ENCODE results near the gene G3BP2. TPM values are rescaled to one million over a fixed set of nuclear protein-coding genes. Genes with fewer than 3 reads are reported as not detected.

G3BP2 gene
- total RNA-seq, 1 experiment from 2014 or later, result 146 TPM

DNA sequence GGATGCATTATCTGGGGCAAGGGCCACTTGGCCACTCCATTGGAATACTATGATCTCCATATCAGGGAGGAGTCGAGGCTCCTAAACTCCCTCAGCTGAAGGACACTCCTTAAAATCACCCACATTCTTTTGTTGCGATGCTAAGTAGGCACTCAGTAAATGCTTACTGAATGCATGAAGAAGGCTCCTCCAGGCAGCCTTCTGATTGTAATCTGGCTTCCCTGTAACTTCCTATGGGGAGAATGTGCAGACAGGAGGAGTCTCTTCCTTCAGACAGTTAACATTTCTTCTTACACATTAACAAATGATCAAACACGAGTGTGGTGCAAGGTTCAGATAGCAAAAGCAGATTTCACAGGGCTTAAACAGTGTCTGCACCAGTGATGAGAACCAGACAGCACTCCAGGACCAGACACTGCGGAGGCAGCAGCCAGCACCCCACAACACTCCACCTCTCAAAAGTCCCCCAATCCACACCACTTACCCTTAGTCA, 29.8 kb upstream of the G3BP2 start:
- TF ChIP-seq TCF7L2 (IDR thresholded peaks at IDR 0.05; ENCODE audit: low read depth, low read length), result no peak
- TF ChIP-seq, protein P1, sequence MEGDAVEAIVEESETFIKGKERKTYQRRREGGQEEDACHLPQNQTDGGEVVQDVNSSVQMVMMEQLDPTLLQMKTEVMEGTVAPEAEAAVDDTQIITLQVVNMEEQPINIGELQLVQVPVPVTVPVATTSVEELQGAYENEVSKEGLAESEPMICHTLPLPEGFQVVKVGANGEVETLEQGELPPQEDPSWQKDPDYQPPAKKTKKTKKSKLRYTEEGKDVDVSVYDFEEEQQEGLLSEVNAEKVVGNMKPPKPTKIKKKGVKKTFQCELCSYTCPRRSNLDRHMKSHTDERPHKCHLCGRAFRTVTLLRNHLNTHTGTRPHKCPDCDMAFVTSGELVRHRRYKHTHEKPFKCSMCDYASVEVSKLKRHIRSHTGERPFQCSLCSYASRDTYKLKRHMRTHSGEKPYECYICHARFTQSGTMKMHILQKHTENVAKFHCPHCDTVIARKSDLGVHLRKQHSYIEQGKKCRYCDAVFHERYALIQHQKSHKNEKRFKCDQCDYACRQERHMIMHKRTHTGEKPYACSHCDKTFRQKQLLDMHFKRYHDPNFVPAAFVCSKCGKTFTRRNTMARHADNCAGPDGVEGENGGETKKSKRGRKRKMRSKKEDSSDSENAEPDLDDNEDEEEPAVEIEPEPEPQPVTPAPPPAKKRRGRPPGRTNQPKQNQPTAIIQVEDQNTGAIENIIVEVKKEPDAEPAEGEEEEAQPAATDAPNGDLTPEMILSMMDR (IDR thresholded peaks at IDR 0.05), result no peak
- no peak for TF ChIP-seq POLR2AphosphoS5 (IDR thresholded peaks at IDR 0.05; ENCODE audit: low read depth, low read length)
- TF ChIP-seq, protein P2, sequence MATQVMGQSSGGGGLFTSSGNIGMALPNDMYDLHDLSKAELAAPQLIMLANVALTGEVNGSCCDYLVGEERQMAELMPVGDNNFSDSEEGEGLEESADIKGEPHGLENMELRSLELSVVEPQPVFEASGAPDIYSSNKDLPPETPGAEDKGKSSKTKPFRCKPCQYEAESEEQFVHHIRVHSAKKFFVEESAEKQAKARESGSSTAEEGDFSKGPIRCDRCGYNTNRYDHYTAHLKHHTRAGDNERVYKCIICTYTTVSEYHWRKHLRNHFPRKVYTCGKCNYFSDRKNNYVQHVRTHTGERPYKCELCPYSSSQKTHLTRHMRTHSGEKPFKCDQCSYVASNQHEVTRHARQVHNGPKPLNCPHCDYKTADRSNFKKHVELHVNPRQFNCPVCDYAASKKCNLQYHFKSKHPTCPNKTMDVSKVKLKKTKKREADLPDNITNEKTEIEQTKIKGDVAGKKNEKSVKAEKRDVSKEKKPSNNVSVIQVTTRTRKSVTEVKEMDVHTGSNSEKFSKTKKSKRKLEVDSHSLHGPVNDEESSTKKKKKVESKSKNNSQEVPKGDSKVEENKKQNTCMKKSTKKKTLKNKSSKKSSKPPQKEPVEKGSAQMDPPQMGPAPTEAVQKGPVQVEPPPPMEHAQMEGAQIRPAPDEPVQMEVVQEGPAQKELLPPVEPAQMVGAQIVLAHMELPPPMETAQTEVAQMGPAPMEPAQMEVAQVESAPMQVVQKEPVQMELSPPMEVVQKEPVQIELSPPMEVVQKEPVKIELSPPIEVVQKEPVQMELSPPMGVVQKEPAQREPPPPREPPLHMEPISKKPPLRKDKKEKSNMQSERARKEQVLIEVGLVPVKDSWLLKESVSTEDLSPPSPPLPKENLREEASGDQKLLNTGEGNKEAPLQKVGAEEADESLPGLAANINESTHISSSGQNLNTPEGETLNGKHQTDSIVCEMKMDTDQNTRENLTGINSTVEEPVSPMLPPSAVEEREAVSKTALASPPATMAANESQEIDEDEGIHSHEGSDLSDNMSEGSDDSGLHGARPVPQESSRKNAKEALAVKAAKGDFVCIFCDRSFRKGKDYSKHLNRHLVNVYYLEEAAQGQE (IDR thresholded peaks at IDR 0.05; ENCODE audit: insufficient read depth in 1 of 2, low read depth in 2 of 2, low read length in 1 of 2), result no peak
- no peak for TF ChIP-seq SIN3A (IDR thresholded peaks at IDR 0.05; ENCODE audit: borderline replicate concordance, insufficient read depth, low read depth, low read length)
- no peaks in the 10 kb centered on the region for H3K36me3 ChIP-seq (ENCODE audit: control insufficient read depth, insufficient read depth, low read length)
- POLR2A ChIA-PET, result no interaction called here
- no peaks in the 10 kb centered on the region for H3K4me1 ChIP-seq (ENCODE audit: control insufficient read depth, insufficient read depth, low read length)
- no peak for ATAC-seq
- no peak overlapping the region for H3K27ac ChIP-seq (ENCODE audit: low read length)
- no peak for DNase-seq (ENCODE audit: low read depth, low spot score)
- in situ Hi-C loops (cut with HindIII; ENCODE audit: low pct_unique_long_range_greater_than_20kb, low sequenced_read_pairs) (no loop called here), intact Hi-C loops (cut with micrococcal nuclease; ENCODE audit: unreplicated experiment) (no loop called here)
- H3K27me3 ChIP-seq (ENCODE audit: control insufficient read depth, insufficient read depth, low read length), result no peaks in the 10 kb centered on the region
- no TSS peak for BruUV-seq (replicated peaks)
- CTCF ChIA-PET, result no interaction called here
- no peak overlapping the region for H3K4me3 ChIP-seq (ENCODE audit: low read depth in 2 of 2, low read length in 2 of 2)
- H3K9me3 ChIP-seq (ENCODE audit: control insufficient read depth, insufficient read depth, low read depth, low read length), result no peaks in the 10 kb centered on the region

DNA sequence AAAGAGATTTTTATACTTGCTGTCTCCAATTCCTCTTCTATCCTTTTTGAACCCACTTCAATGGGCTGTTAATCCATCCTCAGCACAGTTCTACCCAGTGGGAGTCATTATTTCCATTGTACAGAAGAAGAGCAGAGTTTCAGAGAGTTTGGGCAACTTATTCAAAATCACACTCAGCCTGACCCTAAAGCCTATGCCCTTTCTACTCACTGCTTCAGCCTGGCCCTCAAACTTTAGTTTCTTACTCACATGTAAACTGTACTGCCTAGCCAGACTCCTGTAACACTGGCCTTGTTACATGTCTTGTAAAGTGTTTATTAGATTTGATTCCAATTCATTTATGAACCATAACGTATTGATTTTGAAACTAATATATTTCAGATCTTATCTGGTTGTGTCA, 26.1 kb upstream of the G3BP2 start:
- DNase-seq (ENCODE audit: low read depth, low spot score), result no peak
- ATAC-seq, result no peak
- H3K4me3 ChIP-seq (ENCODE audit: low read depth in 2 of 2, low read length in 2 of 2), result no peak overlapping the region
- in situ Hi-C loops (cut with HindIII; ENCODE audit: low pct_unique_long_range_greater_than_20kb, low sequenced_read_pairs), result no loop called here
- no peaks in the 10 kb centered on the region for H3K36me3 ChIP-seq (ENCODE audit: control insufficient read depth, insufficient read depth, low read length)
- no TSS peak for BruUV-seq (replicated peaks)
- ChIA-PET POLR2A (no interaction called here), CTCF (no interaction called here)
- TF ChIP-seq, protein P2 (IDR thresholded peaks at IDR 0.05; ENCODE audit: insufficient read depth in 1 of 2, low read depth in 2 of 2, low read length in 1 of 2), result no peak
- TF ChIP-seq POLR2AphosphoS5 (IDR thresholded peaks at IDR 0.05; ENCODE audit: low read depth, low read length) (no peak), SIN3A (IDR thresholded peaks at IDR 0.05; ENCODE audit: borderline replicate concordance, insufficient read depth, low read depth, low read length) (no peak), TCF7L2 (IDR thresholded peaks at IDR 0.05; ENCODE audit: low read depth, low read length) (no peak)
- TF ChIP-seq, protein P1 (IDR thresholded peaks at IDR 0.05), result no peak
- no peaks in the 10 kb centered on the region for H3K27me3 ChIP-seq (ENCODE audit: control insufficient read depth, insufficient read depth, low read length)
- no peak overlapping the region for H3K27ac ChIP-seq (ENCODE audit: low read length)
- H3K4me1 ChIP-seq (ENCODE audit: control insufficient read depth, insufficient read depth, low read length), result no peaks in the 10 kb centered on the region
- no peaks in the 10 kb centered on the region for H3K9me3 ChIP-seq (ENCODE audit: control insufficient read depth, insufficient read depth, low read depth, low read length)
- intact Hi-C loops (cut with micrococcal nuclease; ENCODE audit: unreplicated experiment), result no loop called here

Measured in Panc1 (cell line).